Transverse colon (tissue), 4 donors: ENCODE data around the gene FAM204A.

Source experiments
- EP300 ChIP-seq: sonication (generic); formaldehyde crosslinking; IDR thresholded peaks from one replicate; pipeline ENCODE4 v1.6.1; 2017; ENCODE audit warnings: antibody characterized with exemption, low read depth
- POLR2A ChIP-seq: fragments of 450-650 bp; IDR thresholded peaks from one replicate; pipeline ENCODE4 v1.6.1; 2016; ENCODE audit warnings: antibody characterized with exemption, mild to moderate bottlenecking, moderate library complexity
- POLR2AphosphoS5 ChIP-seq, 3 donors: sonication (generic); formaldehyde crosslinking; IDR thresholded peaks; one replicate each; pipeline ENCODE4 v1.6.1; 2016; ENCODE audit warnings: antibody characterized with exemption in 3 of 3
- TF ChIP-seq, protein P1 (sequence below), 5 experiments: fragments of 200-600 bp in 3 of 5; fragments of 450-650 bp in 2 of 5; sonication (generic) in 3 of 5; IDR thresholded peaks; 1 replicate in 2 of 5; 2 replicates in 3 of 5; pipeline ENCODE4 v1.5.1; 2016 to 2017; ENCODE audit warnings: antibody characterized with exemption in 5 of 5, inconsistent platforms in 3 of 5, mild to moderate bottlenecking in 2 of 5, moderate library complexity in 1 of 5

DNA sequence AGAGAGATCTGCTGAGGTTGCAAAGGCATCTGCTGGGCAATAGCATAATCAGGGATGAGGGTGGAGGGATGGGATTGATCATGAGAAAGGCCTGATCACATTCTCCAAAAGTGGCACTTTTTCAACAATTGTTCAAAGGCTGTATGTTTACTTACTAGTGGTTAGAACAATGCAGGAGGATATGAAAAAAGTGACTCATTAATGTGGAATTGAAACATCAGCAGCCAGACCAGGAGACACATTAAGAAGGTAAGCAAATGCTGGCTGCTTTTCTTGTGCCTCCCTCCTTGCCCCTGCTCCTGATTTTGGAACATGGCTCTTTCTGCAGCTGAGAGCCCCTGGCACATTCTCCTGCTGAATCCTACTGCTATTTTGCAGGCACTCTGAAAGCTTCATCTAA lies 63.5 kb downstream of the FAM204A start:
- TF ChIP-seq EP300, result no peak
- TF ChIP-seq, protein P1, sequence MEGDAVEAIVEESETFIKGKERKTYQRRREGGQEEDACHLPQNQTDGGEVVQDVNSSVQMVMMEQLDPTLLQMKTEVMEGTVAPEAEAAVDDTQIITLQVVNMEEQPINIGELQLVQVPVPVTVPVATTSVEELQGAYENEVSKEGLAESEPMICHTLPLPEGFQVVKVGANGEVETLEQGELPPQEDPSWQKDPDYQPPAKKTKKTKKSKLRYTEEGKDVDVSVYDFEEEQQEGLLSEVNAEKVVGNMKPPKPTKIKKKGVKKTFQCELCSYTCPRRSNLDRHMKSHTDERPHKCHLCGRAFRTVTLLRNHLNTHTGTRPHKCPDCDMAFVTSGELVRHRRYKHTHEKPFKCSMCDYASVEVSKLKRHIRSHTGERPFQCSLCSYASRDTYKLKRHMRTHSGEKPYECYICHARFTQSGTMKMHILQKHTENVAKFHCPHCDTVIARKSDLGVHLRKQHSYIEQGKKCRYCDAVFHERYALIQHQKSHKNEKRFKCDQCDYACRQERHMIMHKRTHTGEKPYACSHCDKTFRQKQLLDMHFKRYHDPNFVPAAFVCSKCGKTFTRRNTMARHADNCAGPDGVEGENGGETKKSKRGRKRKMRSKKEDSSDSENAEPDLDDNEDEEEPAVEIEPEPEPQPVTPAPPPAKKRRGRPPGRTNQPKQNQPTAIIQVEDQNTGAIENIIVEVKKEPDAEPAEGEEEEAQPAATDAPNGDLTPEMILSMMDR (IDR thresholded peaks at IDR 0.05), result no peak
- TF ChIP-seq POLR2A, result no peak
- no peak for TF ChIP-seq POLR2AphosphoS5 (IDR thresholded peaks at IDR 0.05)
